GM13976 (cell line): ENCODE measurements around the gene CHST15.

Experiments used
- DNase-seq: peaks from one replicate; pipeline ENCODE4 v3.0.0; 2012; ENCODE audit warnings: low spot score
- CTCF ChIP-seq: IDR thresholded peaks from 2 replicates; pipeline ENCODE4 v1.5.1; 2012; ENCODE audit warnings: borderline replicate concordance, mild to moderate bottlenecking; ENCODE audit not compliant: insufficient read depth; ENCODE audit errors: extremely low read depth, missing control alignments, control extremely low read depth
- in situ Hi-C: fragments of 300-500 bp; cut with MboI; formaldehyde crosslinking; loops from one replicate; pipeline ENCODE4 v1.12.0; 2022; ENCODE audit warnings: low sequenced_read_pairs, mixed read lengths, inconsistent platforms; ENCODE audit not compliant: unreplicated experiment

CHST15 gene

GRCh38 chr10:124078028-124078427 is 15.4 kb downstream of the CHST15 start:
- in situ Hi-C loops, result no loop called here
- no peak for DNase-seq
- TF ChIP-seq CTCF, result no peak

- TF ChIP-seq CTCF, result no peak
- in situ Hi-C loops, result no loop called here
- DNase-seq, result no peak
Observed at GRCh38 chr10:124077208-124077993, 16.0 kb downstream of the CHST15 start.

- no peak for TF ChIP-seq CTCF
- in situ Hi-C loops, result no loop called here
- DNase-seq, result no peak
Observed at GRCh38 chr10:124076148-124076733, 17.2 kb downstream of the CHST15 start.

- TF ChIP-seq CTCF, result no peak
- no peak for DNase-seq
- in situ Hi-C loops, result no loop called here
Observed at GRCh38 chr10:124075231-124075955, 18.0 kb downstream of the CHST15 start.

- TF ChIP-seq CTCF, result no peak
- in situ Hi-C loops, result no loop called here
- DNase-seq, result no peak
Observed at GRCh38 chr10:124074501-124075109, 18.8 kb downstream of the CHST15 start.

GRCh38 chr10:124073978-124074377 is 19.4 kb downstream of the CHST15 start:
- TF ChIP-seq CTCF, result no peak
- no peak for DNase-seq
- in situ Hi-C loops, result no loop called here
